Inflammatory macrophage treated with lipopolysaccharide for 1 hour (primary cell): ENCODE measurements around the gene APBA1.

Experiments used
- DNase-seq, 2 donors: peaks; one replicate each; pipeline ENCODE4 v3.0.0-alpha.2; 2020 to 2022

APBA1 gene

GRCh38 chr9:69573651-69574050, 98.5 kb downstream of the APBA1 start:
- DNase-seq: no peak

GRCh38 chr9:69572611-69573010, 99.6 kb downstream of the APBA1 start:
- no peak for DNase-seq

DNA sequence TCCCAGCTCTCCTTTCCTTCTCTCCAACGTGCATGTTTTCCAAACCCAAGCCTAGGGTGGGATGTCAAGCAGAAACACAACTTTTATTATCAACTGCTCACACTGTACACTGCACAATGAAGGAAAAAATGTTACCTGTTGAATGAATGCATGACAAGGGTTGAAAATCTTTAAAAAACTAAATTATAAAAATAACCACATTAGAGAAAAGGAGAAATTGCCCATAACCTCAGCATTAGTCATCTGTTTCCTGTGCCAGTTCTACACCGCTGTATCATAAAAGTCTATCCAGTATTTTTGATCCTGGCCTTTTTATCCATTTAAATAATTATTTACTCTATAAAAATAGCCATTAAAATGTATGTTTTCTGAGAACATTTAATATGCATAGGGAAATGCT, 101.1 kb downstream of the APBA1 start:
- DNase-seq: no peak

DNA sequence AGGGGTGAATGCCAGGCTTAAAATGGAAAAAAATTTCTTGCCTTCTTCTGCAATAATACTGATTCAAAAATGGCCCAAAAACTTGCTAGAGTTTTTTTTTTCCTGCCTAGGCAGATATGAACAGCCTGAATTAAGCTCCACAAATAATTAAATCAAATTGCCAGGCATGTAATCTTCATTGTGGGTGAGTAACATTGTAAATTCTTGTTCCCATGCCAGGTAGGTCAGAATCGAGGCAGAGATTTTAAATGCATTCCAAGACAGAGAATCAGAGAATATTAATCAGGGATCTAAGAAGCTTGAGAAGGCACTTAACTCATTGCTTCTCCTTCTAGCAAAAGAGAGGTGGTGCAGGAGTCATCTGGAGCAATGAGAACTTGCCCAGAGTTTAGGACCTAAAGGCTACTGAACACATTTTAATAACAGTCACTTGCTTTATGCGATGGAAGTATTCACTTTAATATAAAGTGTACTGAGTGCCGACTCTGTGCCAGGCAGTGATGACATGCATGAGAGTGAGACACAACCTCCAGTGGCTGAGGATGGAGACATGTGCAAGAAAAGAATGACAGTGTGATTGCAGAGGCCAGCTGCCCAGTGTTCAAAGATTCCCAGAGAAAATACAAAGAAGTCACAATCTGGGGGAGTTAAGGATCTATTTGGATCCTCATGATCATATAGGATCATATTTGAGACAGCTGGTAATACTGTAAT, 102.3 kb downstream of the APBA1 start:
- DNase-seq: no peak

- DNase-seq: no peak
Observed at GRCh38 chr9:69564557-69564956, 107.6 kb downstream of the APBA1 start.

DNA sequence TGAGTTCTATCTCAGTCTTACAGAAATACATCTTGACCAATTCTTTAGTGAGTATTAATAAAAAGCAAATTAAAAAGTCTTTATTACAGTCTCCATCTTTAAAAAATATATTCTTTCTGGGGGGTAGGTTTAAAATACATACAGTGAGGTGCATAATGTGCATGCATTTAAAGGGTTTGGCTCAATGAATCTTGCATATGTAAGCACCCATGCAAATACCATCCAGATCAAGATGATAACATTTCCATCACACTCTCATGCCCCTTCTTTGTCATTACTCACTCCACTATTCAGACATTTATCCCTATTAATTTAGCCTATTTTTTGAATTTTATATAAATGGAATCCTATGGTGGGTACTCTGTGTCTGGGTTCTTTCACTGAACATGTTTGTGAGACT, 113.0 kb downstream of the APBA1 start:
- DNase-seq: no peak

DNA sequence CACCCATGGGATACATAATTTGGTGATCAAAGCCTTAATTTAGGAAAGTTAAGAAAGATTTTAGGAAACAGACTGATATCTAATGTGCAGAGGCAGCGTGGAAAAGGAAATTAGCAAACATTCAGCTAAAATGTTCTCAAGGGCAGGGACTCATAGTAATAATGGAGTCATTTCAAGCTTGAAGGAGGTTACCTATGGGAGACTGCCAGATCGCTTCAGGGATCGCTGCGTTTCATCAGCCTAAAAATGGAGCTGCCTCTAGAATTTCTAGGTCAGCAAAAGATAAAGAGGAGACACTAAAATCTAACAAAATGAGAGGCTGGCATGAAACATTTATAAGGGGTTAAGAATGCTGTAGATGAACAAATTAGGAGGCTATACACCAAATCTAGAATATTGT, 115.5 kb downstream of the APBA1 start:
- DNase-seq: no peak

DNA sequence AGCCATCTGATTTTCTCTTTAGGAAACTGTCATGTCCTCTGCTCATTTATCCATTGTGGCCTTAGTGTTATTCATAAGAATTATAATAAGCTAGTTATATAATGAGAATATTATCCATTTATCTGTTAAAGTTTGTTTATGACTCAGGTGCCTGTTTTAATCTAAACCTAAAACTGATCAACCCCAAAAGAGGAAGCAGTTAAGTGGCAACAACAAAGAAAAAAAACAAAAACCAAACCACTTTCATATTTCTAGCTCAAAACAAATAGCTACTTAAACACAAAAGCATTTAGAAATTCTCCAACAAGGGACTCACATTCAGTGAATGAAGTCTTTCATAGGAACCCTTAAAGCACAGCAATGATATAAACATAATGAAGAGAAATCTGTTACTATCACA, 116.4 kb downstream of the APBA1 start:
- DNase-seq: no peak

DNA sequence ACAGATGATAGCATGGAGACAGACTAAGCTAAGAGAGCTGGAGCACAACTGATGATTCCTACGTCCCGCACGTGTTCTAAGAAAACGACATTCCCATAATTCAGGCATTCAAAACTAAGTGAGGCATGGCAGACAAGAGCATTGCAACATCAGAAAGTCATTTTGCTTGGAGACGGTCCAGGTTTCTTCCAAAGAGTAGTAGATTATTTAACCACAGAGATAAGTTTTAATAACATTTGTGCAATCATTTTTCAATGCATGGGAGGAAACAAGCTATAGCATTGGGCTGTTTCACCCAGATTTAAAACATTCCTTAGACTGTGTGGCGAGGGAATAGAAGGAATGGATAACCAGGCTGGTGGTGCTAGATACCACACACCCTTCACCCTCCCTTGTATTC, 117.2 kb downstream of the APBA1 start:
- DNase-seq: no peak

DNA sequence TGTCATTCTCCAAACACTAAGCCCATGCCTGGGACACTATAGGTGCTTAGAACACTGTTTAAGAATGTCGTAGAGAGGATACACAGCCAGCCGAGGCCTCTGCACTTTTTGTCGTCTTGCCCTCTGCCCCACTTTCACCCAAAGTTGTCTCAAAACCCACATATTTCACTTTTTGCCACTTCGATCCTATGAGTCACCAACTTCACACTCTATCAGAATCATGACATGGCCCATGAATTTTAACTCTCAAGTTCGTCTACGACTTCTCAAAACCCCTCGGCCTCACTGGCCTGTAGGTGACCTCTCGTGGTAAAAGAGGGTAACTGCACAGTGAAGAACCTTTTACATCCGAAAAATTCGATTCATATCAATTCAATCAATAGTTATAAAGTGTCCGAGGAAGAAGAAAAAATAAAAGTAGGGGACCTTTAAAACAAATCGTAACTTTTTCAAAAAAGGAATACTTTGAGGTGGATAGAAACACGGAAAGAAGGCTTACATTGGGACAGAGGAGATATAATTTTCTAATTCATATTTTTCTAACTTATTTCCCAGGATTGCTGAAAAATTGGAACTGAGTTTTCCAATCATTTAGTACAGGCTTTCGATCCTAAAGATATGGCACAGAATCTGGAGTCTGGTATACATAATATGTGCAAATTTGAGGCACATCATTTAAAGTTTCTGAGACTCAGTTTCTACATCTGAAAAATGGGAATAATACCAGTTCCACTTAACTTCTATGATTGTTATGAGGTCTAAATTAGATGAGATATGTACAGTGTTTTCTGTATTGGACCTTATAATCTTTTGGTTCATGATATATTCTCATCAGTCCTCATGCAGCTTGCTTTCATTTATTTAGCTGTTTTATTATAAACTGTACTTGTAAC, 122.6 kb downstream of the APBA1 start:
- peak; percentile 12 to 36 for DNase-seq

GRCh38 chr9:69548681-69549080, 123.5 kb downstream of the APBA1 start:
- no peak for DNase-seq

DNA sequence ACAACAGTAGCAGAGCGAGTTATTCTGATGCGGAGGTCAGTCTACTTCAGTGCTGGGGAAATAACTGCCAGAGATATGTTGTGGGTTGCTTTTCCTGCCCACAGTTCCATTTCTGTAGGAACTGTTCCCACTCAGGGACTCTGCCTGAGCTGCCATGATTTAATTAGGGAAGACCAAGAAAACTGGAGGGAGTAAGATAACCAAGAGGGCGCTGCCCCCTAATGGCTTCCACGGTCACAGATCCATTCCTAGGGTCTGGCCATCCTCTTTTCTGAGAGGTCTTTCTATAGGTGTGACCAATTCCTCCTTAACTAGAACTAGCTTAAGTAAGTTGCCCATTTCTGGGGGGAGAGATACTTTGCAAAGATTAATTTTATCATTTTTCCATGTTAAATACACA, 125.9 kb downstream of the APBA1 start:
- no peak for DNase-seq

DNA sequence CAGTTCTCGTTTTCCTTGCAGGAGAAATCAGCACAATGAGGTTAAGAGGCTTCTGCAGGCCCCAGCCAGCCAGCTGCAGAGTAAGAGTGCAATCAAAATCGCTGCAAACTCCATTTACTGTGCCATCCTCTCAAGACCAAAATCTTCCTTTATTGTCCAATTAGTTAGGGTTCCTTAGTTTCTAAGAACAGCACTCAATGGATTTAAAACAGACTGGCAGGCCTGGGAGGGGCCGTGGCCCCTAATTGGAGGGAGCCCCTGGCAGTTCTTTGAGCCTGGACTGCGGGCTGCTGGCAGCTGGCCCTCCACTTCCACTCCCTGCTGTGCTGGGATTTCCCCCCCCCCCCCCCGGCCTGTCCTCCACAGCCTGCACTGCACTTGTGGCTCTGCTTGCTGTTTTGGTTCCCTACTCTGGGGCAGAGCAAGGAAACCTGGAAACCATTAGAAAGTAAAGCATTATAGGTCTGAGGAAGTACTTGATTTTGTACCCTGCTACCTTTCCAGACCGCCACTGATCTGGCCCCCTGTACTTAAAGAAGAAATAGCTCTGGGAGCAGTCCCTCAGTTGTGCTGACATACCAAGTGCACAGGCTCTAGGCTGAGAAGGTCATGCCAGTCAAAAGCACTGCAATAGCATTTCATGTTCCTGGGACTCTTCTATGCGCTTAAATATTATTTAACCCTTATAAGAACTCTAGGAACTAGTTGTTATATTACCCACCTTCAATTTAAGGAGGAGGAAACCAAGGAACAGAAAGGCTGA, 129.0 kb downstream of the APBA1 start:
- DNase-seq: no peak

- DNase-seq: no peak
Observed at GRCh38 chr9:69542058-69542457, 130.1 kb downstream of the APBA1 start.

- no peak for DNase-seq
Observed at GRCh38 chr9:69535911-69536310, 136.3 kb downstream of the APBA1 start.

GRCh38 chr9:69535286-69535832, 136.8 kb downstream of the APBA1 start:
- DNase-seq: no peak

DNA sequence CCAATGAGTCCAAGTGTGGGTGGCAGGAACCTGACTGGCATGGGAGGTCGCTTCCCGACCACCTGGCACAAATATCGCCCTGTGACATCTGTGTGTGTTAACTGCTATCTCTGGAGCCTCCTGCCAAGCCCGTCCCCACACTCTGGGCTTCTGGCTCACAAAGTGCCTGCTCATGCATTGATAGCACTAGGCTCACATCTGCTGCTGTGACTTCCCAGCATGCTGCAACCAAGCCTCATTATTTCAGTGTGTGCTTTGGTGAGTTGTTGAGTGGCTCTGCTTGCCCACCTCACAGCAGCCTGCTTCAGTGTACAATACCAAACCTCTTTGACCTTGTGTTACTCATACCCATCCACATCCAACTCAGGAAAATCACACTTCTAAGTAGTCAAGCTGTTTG, 139.8 kb downstream of the APBA1 start:
- DNase-seq: no peak

GRCh38 chr9:69527454-69527853, 144.7 kb downstream of the APBA1 start:
- no peak for DNase-seq

- DNase-seq: no peak
Observed at GRCh38 chr9:69526699-69527098, 145.5 kb downstream of the APBA1 start.

DNA sequence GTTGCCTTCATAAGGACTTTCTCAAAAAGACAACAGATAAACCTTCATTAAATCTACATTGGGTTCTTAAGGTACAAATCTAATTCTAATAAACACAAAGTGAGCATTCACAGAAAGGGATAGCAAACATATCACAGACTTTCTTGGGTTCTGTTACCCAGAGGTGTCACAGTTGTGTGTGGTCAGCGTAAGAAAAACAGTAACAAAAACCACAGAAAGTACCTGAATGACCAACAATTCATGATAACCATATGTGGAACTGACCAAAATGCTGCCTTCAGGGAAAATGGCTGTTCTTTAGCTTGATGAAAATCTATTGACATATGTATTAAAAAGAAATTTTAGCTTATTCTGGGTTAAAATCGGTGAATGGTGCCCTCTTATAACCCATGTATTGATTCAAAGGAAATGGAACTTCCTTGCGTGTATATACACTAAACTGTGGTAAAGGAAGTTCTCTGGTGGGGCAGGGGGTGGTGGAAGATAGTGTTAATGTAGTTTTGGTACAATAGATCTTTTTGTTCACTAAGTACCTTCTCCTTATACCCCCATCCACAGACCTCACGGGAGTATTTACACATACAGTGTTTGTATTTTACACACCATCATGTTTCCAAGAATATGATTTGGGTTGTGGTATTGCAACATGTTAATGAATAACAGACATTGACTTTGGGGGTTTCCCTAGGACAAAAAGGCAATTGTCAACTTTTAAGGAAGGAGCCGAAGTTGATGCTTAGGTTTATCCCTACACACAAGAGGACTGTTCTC, 152.5 kb downstream of the APBA1 start:
- DNase-seq: no peak

DNA sequence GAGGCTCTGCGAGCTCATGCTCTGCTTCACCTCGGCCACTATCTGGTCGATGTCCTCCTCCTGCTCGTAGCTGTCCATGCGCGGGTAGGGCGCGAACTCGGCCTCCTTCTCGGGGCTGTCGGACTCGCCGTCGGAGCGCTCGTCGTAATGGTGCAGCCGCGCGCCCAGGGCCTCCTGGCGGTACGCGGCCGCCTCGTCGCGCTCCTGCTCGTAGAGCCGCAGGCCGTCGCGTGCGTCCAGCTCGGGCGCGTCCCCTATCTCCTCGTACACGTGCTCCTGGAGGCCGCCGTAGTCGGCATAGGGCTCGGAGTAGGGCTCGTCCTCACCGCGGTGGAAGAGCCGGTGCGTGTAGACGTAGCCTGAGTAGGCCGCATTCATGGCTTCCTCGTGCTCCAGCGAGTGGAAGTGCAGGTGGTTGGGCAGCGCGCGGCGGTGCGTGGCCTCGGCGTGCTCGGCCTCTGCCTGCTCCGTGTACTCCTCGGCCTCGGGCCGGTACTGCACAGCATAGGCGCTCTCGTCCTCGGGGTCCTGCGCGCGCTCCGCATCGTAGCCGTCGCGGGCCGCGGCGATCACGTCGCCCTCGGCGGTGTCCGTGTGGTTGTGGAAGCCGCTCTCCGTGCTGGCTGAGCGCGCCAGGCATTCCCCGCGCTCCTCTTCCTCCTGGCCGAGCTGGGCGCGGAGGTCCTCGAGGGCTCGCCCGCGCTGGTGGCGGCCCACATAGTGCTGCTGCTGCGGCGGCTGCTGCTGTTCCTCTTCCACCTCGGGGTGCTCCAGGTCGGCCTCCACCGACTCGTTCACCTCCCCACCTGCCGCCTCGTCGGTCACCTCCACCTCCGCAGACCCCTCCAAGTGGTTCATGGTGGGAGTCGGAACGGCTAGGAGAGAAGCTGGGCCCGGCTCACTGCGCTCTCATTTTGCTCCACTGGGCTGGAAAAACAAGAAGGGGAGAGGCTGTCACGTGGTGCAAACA, 155.5 kb downstream of the APBA1 start:
- no peak for DNase-seq
